Esophagus squamous epithelium (tissue), 5 donors: ENCODE data around the gene BMPR2. TPM values are rescaled to one million over a fixed set of nuclear protein-coding genes. Genes with fewer than 3 reads are reported as not detected.

Source experiments
- DNase-seq: peaks from one replicate; lab custom pipeline; 2025; lab: John Stamatoyannopoulos, UW
- H3K27ac ChIP-seq, 4 donors: fragments of 200-600 bp; sonication (generic); one replicate each; pipeline ENCODE4 v1.5.1; 2016 to 2019; ENCODE audit warnings: mild to moderate bottlenecking in 1 of 4
- H3K27me3 ChIP-seq, 4 donors: fragments of 200-600 bp; sonication (generic); 1 replicate in 3 of 4; 2 replicates in 1 of 4; pipeline versions ENCODE4 v1.5.1 to v1.6.0; 2017 to 2021; ENCODE audit warnings: antibody characterized with exemption in 1 of 4
- H3K36me3 ChIP-seq, 3 donors: fragments of 200-600 bp; sonication (generic); one replicate each; pipeline ENCODE4 v1.5.1; 2016 to 2019
- H3K4me1 ChIP-seq, 3 donors: fragments of 200-600 bp; sonication (generic); one replicate each; pipeline ENCODE4 v1.5.1; 2017 to 2019
- H3K4me3 ChIP-seq, 4 donors: fragments of 200-600 bp; sonication (generic); 1 replicate in 3 of 4; 2 replicates in 1 of 4; pipeline ENCODE4 v1.5.1; 2016 to 2019; ENCODE audit warnings: mild to moderate bottlenecking in 2 of 4, moderate library complexity in 1 of 4
- H3K9me3 ChIP-seq, 3 donors: fragments of 200-600 bp; sonication (generic); one replicate each; pipeline ENCODE4 v1.5.1; 2016 to 2019
- CTCF ChIP-seq, 6 experiments: fragments of 450-650 bp in 4 of 6; fragments of 200-600 bp in 2 of 6; sonication (generic) in 2 of 6; IDR thresholded peaks; one replicate each; pipeline ENCODE4 v1.5.1; 2016 to 2019; ENCODE audit warnings: antibody characterized with exemption in 6 of 6, mild to moderate bottlenecking in 4 of 6, moderate library complexity in 4 of 6
- POLR2A ChIP-seq, 4 donors: fragments of 450-650 bp; IDR thresholded peaks; one replicate each; pipeline ENCODE4 v1.6.1; 2017; ENCODE audit warnings: antibody characterized with exemption in 4 of 4, mild to moderate bottlenecking in 4 of 4, moderate library complexity in 3 of 4
- WGBS, 2 donors: methylation state at CpG; one replicate each; pipeline ENCODE4 v1.1.5; 2018; 5-methylcytosine and 5-hydroxymethylcytosine counted together
- intact Hi-C: fragments of 100-400 bp; cut with DNase I; formaldehyde crosslinking; loops from one replicate; pipeline ENCODE4 v1.15.0; 2022
- total RNA-seq, 4 donors: library from RNA; depleted of rRNA; stranded (reverse); fragments of >200 nt; gene quantifications; one replicate each; pipeline ENCODE4 v1.1.0, GENCODE V29; 2016
- donor health status: DM: yes; HTN: yes; CAD: no.

Gene BMPR2
- 10 to 100 TPM; 17.9 to 37.0 (median 22.3) TPM for total RNA-seq

- Histone ChIP-seq H3K27me3 (no peaks in the 10 kb centered on the region), H3K4me1 (peaks cover 0 to 41% (median 9%) of the 10 kb centered on the region in 3 donors), H3K27ac (peak within 1 kb of the TSS; percentile 95 to 98 (median 98)), H3K9me3 (no peaks in the 10 kb centered on the region), H3K4me3 (peak within 1 kb of the TSS; percentile 82 to 95 (median 88)), H3K36me3 (no peaks in the 10 kb centered on the region)
- intact Hi-C loops: no loop called here
- WGBS, 2 donors: 0% methylated on average over 15 to 16 of the region's 70 CpGs
- TF ChIP-seq POLR2A (IDR thresholded peaks at IDR 0.05): peak in 3 of 4 donors; percentile 57 to 85 (median 83)
- peak in 1 of 6 experiments; percentile 6 for TF ChIP-seq CTCF (IDR thresholded peaks at IDR 0.05)
- DNase-seq: peak; percentile 33
Measured at GRCh38 chr2:202375609-202376408, at the start of gene BMPR2. Gene BMPR2 (plus strand): TSS chr2:202376327. CDS start chr2:202377475, 1,148 bp downstream.

GRCh38 chr2:202327858-202328257 is 48.3 kb upstream of the BMPR2 start:
- no peaks in the 10 kb centered on the region for H3K4me1 ChIP-seq
- intact Hi-C loops: no loop called here
- H3K9me3 ChIP-seq: no peaks in the 10 kb centered on the region
- TF ChIP-seq POLR2A (IDR thresholded peaks at IDR 0.05) (no peak), CTCF (IDR thresholded peaks at IDR 0.05) (no peak)
- no peaks in the 10 kb centered on the region for H3K27me3 ChIP-seq
- WGBS, 2 donors: 92 to 100% methylated on average over 1 of the region's 1 CpG
- no peak overlapping the region for H3K4me3 ChIP-seq
- peaks cover 0 to 39% (median 0%) of the 10 kb centered on the region in 3 donors for H3K36me3 ChIP-seq
- no peak for DNase-seq
- H3K27ac ChIP-seq: no peak overlapping the region

GRCh38 chr2:202335791-202336467 is 40.2 kb upstream of the BMPR2 start:
- Histone ChIP-seq H3K9me3 (no peaks in the 10 kb centered on the region), H3K27me3 (no peaks in the 10 kb centered on the region), H3K27ac (no peak overlapping the region), H3K36me3 (no peaks in the 10 kb centered on the region), H3K4me1 (peaks cover 0 to 8% (median 4%) of the 10 kb centered on the region in 3 donors), H3K4me3 (no peak overlapping the region)
- WGBS, 2 donors: 60 to 90% methylated on average over 1 to 2 of the region's 6 CpGs
- TF ChIP-seq CTCF (IDR thresholded peaks at IDR 0.05) (no peak), POLR2A (IDR thresholded peaks at IDR 0.05) (no peak)
- intact Hi-C loops: no loop called here
- DNase-seq: no peak

GRCh38 chr2:202337151-202337550 is 39.0 kb upstream of the BMPR2 start:
- no peaks in the 10 kb centered on the region for H3K27me3 ChIP-seq
- no peak overlapping the region for H3K27ac ChIP-seq
- H3K4me3 ChIP-seq: no peak overlapping the region
- DNase-seq: no peak
- H3K36me3 ChIP-seq: no peaks in the 10 kb centered on the region
- intact Hi-C loops: no loop called here
- no peaks in the 10 kb centered on the region for H3K9me3 ChIP-seq
- TF ChIP-seq CTCF (IDR thresholded peaks at IDR 0.05) (no peak), POLR2A (IDR thresholded peaks at IDR 0.05) (no peak)
- 33 to 34% methylated on average over 2 of the region's 2 CpGs for WGBS, 2 donors
- H3K4me1 ChIP-seq: peaks cover 0 to 8% (median 4%) of the 10 kb centered on the region in 3 donors
